HEK293 (cell line): ENCODE measurements around the gene WASF2.
"Not testable (repeated sequence)": the region's sequence is repeated elsewhere in the genome, so short reads cannot be mapped to it uniquely, and the experiment has no call there.

Experiments used
- CTCF ChIA-PET: fragments of 350-600 bp; formaldehyde crosslinking; extraction: SDS; loops from one replicate; lab custom pipeline; 2021; ENCODE audit warnings: antibody characterized with exemption; lab: Yijun Ruan, JAX
- POLR2A ChIA-PET: fragments of 300-600 bp; formaldehyde crosslinking; extraction: SDS; loops from one replicate; lab custom pipeline; 2020; ENCODE audit warnings: antibody characterized with exemption, inconsistent platforms; lab: Yijun Ruan, JAX
- H3K27ac ChIP-seq: fragments of 200-500 bp; sonication (Bioruptor generic); 2 replicates; pipeline ENCODE4 v1.5.1; 2014; ENCODE audit warnings: low read depth, low read length, control low read depth, inconsistent platforms; ENCODE audit errors: extremely low read depth
- H3K36me3 ChIP-seq, 2 experiments: fragments of 200-500 bp in 1 of 2; sonication (Bioruptor generic) in 1 of 2; 1 replicate in 1 of 2; 2 replicates in 1 of 2; pipeline ENCODE4 v1.5.1; 2014 to 2017; ENCODE audit warnings: inconsistent platforms in 2 of 2, low read length in 2 of 2; ENCODE audit not compliant: control insufficient read depth in 2 of 2, insufficient read depth in 1 of 2
- H3K4me1 ChIP-seq: fragments of 200-500 bp; sonication (Bioruptor generic); 2 replicates; pipeline ENCODE4 v1.5.1; 2014; ENCODE audit warnings: mild to moderate bottlenecking, low read length, inconsistent platforms; ENCODE audit not compliant: control insufficient read depth, insufficient read depth
- H3K4me3 ChIP-seq: 2 replicates; pipeline ENCODE4 v1.5.1; 2011; ENCODE audit warnings: low read depth, mild to moderate bottlenecking, control low read depth, low read length, moderate library complexity
- H3K9me3 ChIP-seq: fragments of 200-500 bp; sonication (Bioruptor generic); 2 replicates; pipeline ENCODE4 v1.5.1; 2014; ENCODE audit warnings: low read depth, low read length, inconsistent platforms; ENCODE audit not compliant: control insufficient read depth, insufficient read depth
- BCL6B ChIP-seq: fragments of 450-650 bp; formaldehyde crosslinking; IDR thresholded peaks from 2 replicates; pipeline ENCODE4 v1.5.1; 2017; ENCODE audit warnings: missing biosample characterization, missing genetic modification characterization
- EGR2 ChIP-seq: fragments of 450-650 bp; formaldehyde crosslinking; IDR thresholded peaks from 2 replicates; pipeline ENCODE4 v1.5.1; 2016; ENCODE audit warnings: low read depth, missing biosample characterization, missing genetic modification characterization
- GLI2 ChIP-seq: fragments of 450-650 bp; formaldehyde crosslinking; IDR thresholded peaks from 2 replicates; pipeline ENCODE4; 2017; ENCODE audit warnings: missing biosample characterization, missing genetic modification characterization, low read depth, borderline replicate concordance
- HOXD13 ChIP-seq: sonication (generic); formaldehyde crosslinking; IDR thresholded peaks from 2 replicates; pipeline ENCODE4 v1.8.0; 2022; ENCODE audit warnings: missing genetic modification reagents, borderline replicate concordance
- REST ChIP-seq: fragments of 450-650 bp; formaldehyde crosslinking; IDR thresholded peaks from 2 replicates; pipeline ENCODE4 v1.5.1; 2016; ENCODE audit warnings: missing biosample characterization, missing genetic modification characterization
- ZBTB1 ChIP-seq: fragments of 450-650 bp; formaldehyde crosslinking; IDR thresholded peaks from 2 replicates; pipeline ENCODE4 v1.5.1; 2016; ENCODE audit warnings: missing biosample characterization, missing genetic modification characterization
- ZBTB11 ChIP-seq: fragments of 450-650 bp; formaldehyde crosslinking; conservative IDR thresholded peaks from 2 replicates; pipeline ENCODE4 v1.5.1; 2016; ENCODE audit warnings: low read depth, missing biosample characterization, missing genetic modification characterization
- ZBTB6 ChIP-seq: fragments of 450-650 bp; formaldehyde crosslinking; IDR thresholded peaks from 2 replicates; pipeline ENCODE4 v1.5.1; 2017; ENCODE audit warnings: missing biosample characterization, missing genetic modification characterization
- ZFHX2 ChIP-seq: fragments of 450-650 bp; formaldehyde crosslinking; conservative IDR thresholded peaks from 2 replicates; pipeline ENCODE4 v1.5.1; 2016; ENCODE audit warnings: missing biosample characterization, missing genetic modification characterization
- ZNF10 ChIP-seq: fragments of 450-650 bp; formaldehyde crosslinking; IDR thresholded peaks from 2 replicates; pipeline ENCODE4 v1.5.1; 2017; ENCODE audit warnings: missing biosample characterization, missing genetic modification characterization
- ZNF513 ChIP-seq: fragments of 450-650 bp; IDR thresholded peaks from 2 replicates; pipeline ENCODE4 v1.5.1; 2018; ENCODE audit warnings: missing biosample characterization, missing genetic modification characterization
- ZNF623 ChIP-seq: fragments of 450-650 bp; formaldehyde crosslinking; IDR thresholded peaks from 2 replicates; pipeline ENCODE4 v1.5.1; 2016; ENCODE audit warnings: missing biosample characterization, missing genetic modification characterization
- ZNF707 ChIP-seq: fragments of 450-650 bp; formaldehyde crosslinking; IDR thresholded peaks from 2 replicates; pipeline ENCODE4 v1.5.1; 2016; ENCODE audit warnings: missing biosample characterization, missing genetic modification characterization
- ZNF792 ChIP-seq: fragments of 450-650 bp; formaldehyde crosslinking; IDR thresholded peaks from 2 replicates; pipeline ENCODE4 v1.5.1; 2016; ENCODE audit warnings: missing biosample characterization, missing genetic modification characterization
- ZSCAN23 ChIP-seq: fragments of 450-650 bp; formaldehyde crosslinking; IDR thresholded peaks from 2 replicates; pipeline ENCODE4 v1.5.1; 2016; ENCODE audit warnings: missing biosample characterization, missing genetic modification characterization
- ZSCAN30 ChIP-seq: fragments of 450-650 bp; IDR thresholded peaks from 2 replicates; pipeline ENCODE4 v1.5.1; 2018; ENCODE audit warnings: missing biosample characterization, mild to moderate bottlenecking, missing genetic modification characterization, moderate library complexity

The WASF2 gene

GRCh38 chr1:27409669-27410068 lies 80.3 kb downstream of the WASF2 start:
- TF ChIP-seq BCL6B (tag by site-specific recombination): no peak
- TF ChIP-seq ZFHX2 (tag by site-specific recombination): peak; percentile 19; the same call in 1 of the 2 replicates
- TF ChIP-seq ZNF792 (tag by site-specific recombination): no peak
- peak; percentile 50 for TF ChIP-seq EGR2 (tag by site-specific recombination)
- TF ChIP-seq ZNF513: no peak
- TF ChIP-seq ZSCAN23 (tag by site-specific recombination): no peak
- Histone ChIP-seq H3K4me1 (no peaks in the 10 kb centered on the region), H3K4me3 (no peak overlapping the region), H3K9me3 (no peaks in the 10 kb centered on the region), H3K36me3 (peaks cover 6 to 79% of the 10 kb centered on the region in 2 experiments; a peak in 2 of 3 replicates), H3K27ac (no peak overlapping the region)
- POLR2A ChIA-PET: interaction anchor here (1.5 kb wide), 1 partner anchor 80 kb away, joined by 5 read pairs; the partner anchor contains the start of gene WASF2
- CTCF ChIA-PET: no interaction called here

GRCh38 chr1:27408151-27408550 lies 81.8 kb downstream of the WASF2 start:
- Histone ChIP-seq H3K36me3 (peaks cover 6 to 73% of the 10 kb centered on the region in 2 experiments; a peak in 2 of 3 replicates), H3K9me3 (no peaks in the 10 kb centered on the region), H3K4me1 (no peaks in the 10 kb centered on the region), H3K4me3 (no peak overlapping the region), H3K27ac (no peak overlapping the region)
- TF ChIP-seq ZSCAN30 (tag by site-specific recombination) (no peak), ZBTB1 (no peak)
- POLR2A ChIA-PET: no interaction called here
- CTCF ChIA-PET: no interaction called here

- peaks cover 0 to 59% of the 10 kb centered on the region in 2 experiments; a peak in 2 of 3 replicates for H3K36me3 ChIP-seq
- H3K4me1 ChIP-seq, H3K4me3 ChIP-seq, H3K9me3 ChIP-seq, POLR2A ChIA-PET, H3K27ac ChIP-seq: not testable (repeated sequence)
- CTCF ChIA-PET: interaction anchor here (1.9 kb wide), 1 partner anchor 12 kb away, joined by 5 read pairs; no protein-coding TSS in a partner anchor
Measured at GRCh38 chr1:27406791-27407190, 83.2 kb downstream of the WASF2 start.

- Histone ChIP-seq H3K9me3 (no peaks in the 10 kb centered on the region), H3K36me3 (peaks cover 0 to 56% of the 10 kb centered on the region in 2 experiments; a peak in 2 of 3 replicates), H3K27ac (no peak overlapping the region), H3K4me3 (no peak overlapping the region), H3K4me1 (no peaks in the 10 kb centered on the region)
- ChIA-PET CTCF (interaction anchor here (1.9 kb wide), 1 partner anchor 11 kb away, joined by 5 read pairs; no protein-coding TSS in a partner anchor), POLR2A (no interaction called here)
- no peak for TF ChIP-seq REST (tag by site-specific recombination)
- TF ChIP-seq ZBTB11 (tag by site-specific recombination): no peak
- TF ChIP-seq ZBTB6 (tag by site-specific recombination): no peak
- no peak for TF ChIP-seq ZNF707 (tag by site-specific recombination)
- TF ChIP-seq ZNF623 (tag by site-specific recombination): no peak
- TF ChIP-seq HOXD13 (CRISPR knock-in tag): no peak
- TF ChIP-seq GLI2 (tag by site-specific recombination): no peak
- no peak for TF ChIP-seq ZNF10 (tag by site-specific recombination)
Measured at GRCh38 chr1:27406362-27406680, 83.6 kb downstream of the WASF2 start.
